ENCODE measurements around the gene VEZT.

DNA sequence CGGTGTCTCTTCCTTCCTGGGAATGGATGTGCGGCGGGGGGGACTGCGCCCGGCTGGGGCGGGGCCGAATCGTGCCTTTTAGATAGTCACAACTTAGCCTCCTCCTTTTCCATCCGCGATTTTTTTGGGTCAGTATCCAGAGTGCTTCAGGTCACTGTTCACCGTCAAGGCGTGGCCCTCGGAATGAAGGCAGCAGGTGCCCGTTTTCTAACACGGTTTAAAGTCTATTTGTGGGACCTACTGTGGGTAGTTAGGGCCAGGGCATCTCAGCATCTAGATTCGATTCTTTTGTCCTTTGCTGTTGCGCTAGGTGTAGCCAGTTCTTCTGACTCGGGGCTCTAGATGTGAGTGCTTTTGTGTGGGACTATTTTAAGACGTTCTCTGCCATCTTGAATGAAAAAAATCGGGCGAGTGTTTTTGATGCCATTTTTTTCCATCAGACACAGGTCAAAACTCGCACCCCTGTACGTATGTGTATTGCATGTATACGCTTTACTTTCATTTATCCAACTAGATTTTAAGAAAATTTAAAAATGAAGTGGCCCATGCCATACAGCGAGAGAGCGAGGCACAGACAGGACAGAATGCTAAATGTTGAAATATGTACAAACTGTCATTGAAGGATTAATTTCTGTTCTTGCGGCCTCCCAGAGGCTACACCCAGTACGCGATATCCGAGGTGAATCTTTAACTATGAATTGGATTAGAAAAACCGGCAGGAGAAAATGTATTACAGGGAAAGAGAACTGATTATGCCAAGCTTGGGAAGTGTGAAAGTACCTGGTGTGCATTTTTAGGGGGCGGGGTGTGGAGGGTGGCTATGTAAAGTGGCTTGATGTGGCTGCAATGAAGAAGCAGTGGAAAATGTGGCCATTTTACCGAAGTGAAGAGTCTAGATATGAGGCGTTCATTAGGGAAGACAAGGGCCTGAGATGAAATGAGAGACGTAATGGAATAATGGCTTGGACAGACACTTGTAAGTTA is 835 bp downstream of the VEZT start:
- TF ChIP-seq, protein P1, sequence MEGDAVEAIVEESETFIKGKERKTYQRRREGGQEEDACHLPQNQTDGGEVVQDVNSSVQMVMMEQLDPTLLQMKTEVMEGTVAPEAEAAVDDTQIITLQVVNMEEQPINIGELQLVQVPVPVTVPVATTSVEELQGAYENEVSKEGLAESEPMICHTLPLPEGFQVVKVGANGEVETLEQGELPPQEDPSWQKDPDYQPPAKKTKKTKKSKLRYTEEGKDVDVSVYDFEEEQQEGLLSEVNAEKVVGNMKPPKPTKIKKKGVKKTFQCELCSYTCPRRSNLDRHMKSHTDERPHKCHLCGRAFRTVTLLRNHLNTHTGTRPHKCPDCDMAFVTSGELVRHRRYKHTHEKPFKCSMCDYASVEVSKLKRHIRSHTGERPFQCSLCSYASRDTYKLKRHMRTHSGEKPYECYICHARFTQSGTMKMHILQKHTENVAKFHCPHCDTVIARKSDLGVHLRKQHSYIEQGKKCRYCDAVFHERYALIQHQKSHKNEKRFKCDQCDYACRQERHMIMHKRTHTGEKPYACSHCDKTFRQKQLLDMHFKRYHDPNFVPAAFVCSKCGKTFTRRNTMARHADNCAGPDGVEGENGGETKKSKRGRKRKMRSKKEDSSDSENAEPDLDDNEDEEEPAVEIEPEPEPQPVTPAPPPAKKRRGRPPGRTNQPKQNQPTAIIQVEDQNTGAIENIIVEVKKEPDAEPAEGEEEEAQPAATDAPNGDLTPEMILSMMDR (IDR thresholded peaks at IDR 0.05), result no peak
- TF ChIP-seq POLR2A (IDR thresholded peaks at IDR 0.05), result no peak
